MM.1S (cell line): ENCODE measurements around the gene EFCAB6.

Experiments
- DNase-seq: peaks from one replicate; pipeline ENCODE4 v3.0.0-alpha.2; 2015
- H2AFZ ChIP-seq: fragments of 300-600 bp; sonication (generic); 2 replicates; pipeline ENCODE4 v1.6.0; 2016; ENCODE audit warnings: antibody characterized with exemption, low read length
- H3F3A ChIP-seq: fragments of 300-600 bp; sonication (generic); 2 replicates; pipeline ENCODE4 v1.6.1; 2016; ENCODE audit warnings: mild to moderate bottlenecking, antibody characterized with exemption, low read length, moderate library complexity, mixed read lengths; ENCODE audit not compliant: insufficient read depth
- H3K27ac ChIP-seq: fragments of 300-600 bp; sonication (generic); 2 replicates; pipeline ENCODE4 v1.5.1; 2016; ENCODE audit warnings: mild to moderate bottlenecking, low read length
- H3K27me3 ChIP-seq: fragments of 300-600 bp; sonication (generic); replicated peaks from 2 replicates; pipeline ENCODE4 v1.6.0; 2016; ENCODE audit warnings: low read length; ENCODE audit not compliant: insufficient read depth
- H3K36me3 ChIP-seq: fragments of 300-600 bp; sonication (generic); replicated peaks from 2 replicates; pipeline ENCODE4 v1.6.1; 2016; ENCODE audit warnings: mild to moderate bottlenecking, low read length, mixed read lengths; ENCODE audit not compliant: insufficient read depth
- H3K4me1 ChIP-seq: fragments of 300-600 bp; sonication (generic); 2 replicates; pipeline ENCODE4 v1.6.1; 2016; ENCODE audit warnings: low read length, mixed read lengths
- H3K4me2 ChIP-seq: fragments of 300-600 bp; sonication (generic); 2 replicates; pipeline ENCODE4 v1.6.0; 2016; ENCODE audit warnings: low read depth, low read length
- H3K4me3 ChIP-seq: fragments of 300-600 bp; sonication (generic); 2 replicates; pipeline ENCODE4 v1.5.1; 2016; ENCODE audit warnings: low read length, mixed read lengths
- H3K79me2 ChIP-seq: fragments of 300-600 bp; sonication (generic); 2 replicates; pipeline ENCODE4 v1.6.1; 2016; ENCODE audit warnings: mixed run types, low read length, mixed read lengths
- H3K9ac ChIP-seq: fragments of 300-600 bp; sonication (generic); 2 replicates; pipeline ENCODE4 v1.6.1; 2016; ENCODE audit warnings: low read length, mixed read lengths
- H3K9me2 ChIP-seq: fragments of 300-600 bp; sonication (generic); replicated peaks from 2 replicates; pipeline ENCODE4 v1.6.1; 2016; ENCODE audit warnings: mild to moderate bottlenecking, low read length, mixed read lengths; ENCODE audit not compliant: insufficient read depth
- H3K9me3 ChIP-seq: fragments of 300-600 bp; sonication (generic); replicated peaks from 2 replicates; pipeline ENCODE4 v1.6.1; 2016; ENCODE audit warnings: mild to moderate bottlenecking, low read length, mixed read lengths; ENCODE audit not compliant: insufficient read depth
- H4K20me1 ChIP-seq: fragments of 300-600 bp; sonication (generic); 2 replicates; pipeline ENCODE4 v1.6.1; 2016; ENCODE audit warnings: mild to moderate bottlenecking, low read length, moderate library complexity, mixed read lengths; ENCODE audit not compliant: insufficient read depth
- CTCF ChIP-seq: fragments of 300-600 bp; sonication (generic); IDR thresholded peaks from 2 replicates; pipeline ENCODE4 v1.5.1; 2016; ENCODE audit warnings: antibody characterized with exemption, low read length, mixed read lengths
- EZH2 ChIP-seq: fragments of 300-600 bp; sonication (generic); optimal IDR thresholded peaks from 2 replicates; pipeline ENCODE3; 2017; ENCODE audit warnings: low read depth, mild to moderate bottlenecking, antibody characterized with exemption, low read length, mixed read lengths
- EZH2phosphoT487 ChIP-seq: fragments of 300-600 bp; sonication (generic); IDR thresholded peaks from 2 replicates; pipeline ENCODE4 v1.6.1; 2018; ENCODE audit warnings: antibody characterized with exemption, low read length

EFCAB6 gene

GRCh38 chr22:43488937-43489336 is 323.2 kb downstream of the EFCAB6 start:
- no peaks in the 10 kb centered on the region for H3K36me3 ChIP-seq
- H3K4me2 ChIP-seq: no peak overlapping the region
- H3K27me3 ChIP-seq: peaks cover 54% of the 10 kb centered on the region
- no peaks in the 10 kb centered on the region for H3K9me3 ChIP-seq
- H3K9me2 ChIP-seq: no peaks in the 10 kb centered on the region
- H3K79me2 ChIP-seq: no peaks in the 10 kb centered on the region
- no peaks in the 10 kb centered on the region for H3K4me1 ChIP-seq
- H2AFZ ChIP-seq: no peak overlapping the region
- H4K20me1 ChIP-seq: no peaks in the 10 kb centered on the region
- H3K27ac ChIP-seq: no peak overlapping the region
- no peak for TF ChIP-seq EZH2phosphoT487
- TF ChIP-seq EZH2: no peak
- no peak for TF ChIP-seq CTCF
- H3K9ac ChIP-seq: no peak overlapping the region
- DNase-seq: no peak
- no peaks in the 10 kb centered on the region for H3F3A ChIP-seq
- H3K4me3 ChIP-seq: no peak overlapping the region

GRCh38 chr22:43488031-43488866 is 323.9 kb downstream of the EFCAB6 start:
- Histone ChIP-seq H3K79me2 (no peaks in the 10 kb centered on the region), H2AFZ (no peak overlapping the region), H3K4me3 (no peak overlapping the region), H3K36me3 (no peaks in the 10 kb centered on the region), H3K9ac (no peak overlapping the region), H3K9me2 (no peaks in the 10 kb centered on the region), H3K27me3 (peaks cover 54% of the 10 kb centered on the region), H4K20me1 (no peaks in the 10 kb centered on the region), H3K9me3 (no peaks in the 10 kb centered on the region), H3F3A (no peaks in the 10 kb centered on the region), H3K4me2 (no peak overlapping the region), H3K4me1 (no peaks in the 10 kb centered on the region), H3K27ac (no peak overlapping the region)
- DNase-seq: no peak
- no peak for TF ChIP-seq EZH2
- no peak for TF ChIP-seq CTCF
- TF ChIP-seq EZH2phosphoT487: no peak

- H3K79me2 ChIP-seq: no peaks in the 10 kb centered on the region
- H3K9me2 ChIP-seq: no peaks in the 10 kb centered on the region
- H3F3A ChIP-seq: no peaks in the 10 kb centered on the region
- no peak for TF ChIP-seq CTCF
- no peak for TF ChIP-seq EZH2
- no peak for TF ChIP-seq EZH2phosphoT487
- no peak overlapping the region for H2AFZ ChIP-seq
- H3K9me3 ChIP-seq: no peaks in the 10 kb centered on the region
- no peaks in the 10 kb centered on the region for H3K4me1 ChIP-seq
- H3K27ac ChIP-seq: no peak overlapping the region
- no peak overlapping the region for H3K4me3 ChIP-seq
- H4K20me1 ChIP-seq: no peaks in the 10 kb centered on the region
- H3K27me3 ChIP-seq: peaks cover 54% of the 10 kb centered on the region
- H3K36me3 ChIP-seq: no peaks in the 10 kb centered on the region
- no peak overlapping the region for H3K9ac ChIP-seq
- H3K4me2 ChIP-seq: no peak overlapping the region
- no peak for DNase-seq
These were observed 324.6 kb downstream of the EFCAB6 start for GRCh38 chr22:43487311-43488030.
